T47D (cell line): ENCODE results near the gene DCTD.
"Not testable (repeated sequence)": the region's sequence is repeated elsewhere in the genome, so short reads cannot be mapped to it uniquely, and the experiment has no call there.

Source experiments
- DNase-seq, 2 experiments: peaks; one replicate each; pipeline versions ENCODE4 v3.0.0 to v3.0.0-alpha.2; 2011 to 2012; ENCODE audit warnings: low read depth in 1 of 2, low spot score in 1 of 2
- JUND ChIP-seq: IDR thresholded peaks from 2 replicates; pipeline ENCODE4 v1.6.1; 2012; ENCODE audit warnings: low read depth
- in situ Hi-C: cut with HindIII; loops from 2 replicates; pipeline ENCODE4 v1.10.0; 2016; ENCODE audit warnings: low sequenced_read_pairs, low pct_unique_long_range_greater_than_20kb

Gene DCTD

DNA sequence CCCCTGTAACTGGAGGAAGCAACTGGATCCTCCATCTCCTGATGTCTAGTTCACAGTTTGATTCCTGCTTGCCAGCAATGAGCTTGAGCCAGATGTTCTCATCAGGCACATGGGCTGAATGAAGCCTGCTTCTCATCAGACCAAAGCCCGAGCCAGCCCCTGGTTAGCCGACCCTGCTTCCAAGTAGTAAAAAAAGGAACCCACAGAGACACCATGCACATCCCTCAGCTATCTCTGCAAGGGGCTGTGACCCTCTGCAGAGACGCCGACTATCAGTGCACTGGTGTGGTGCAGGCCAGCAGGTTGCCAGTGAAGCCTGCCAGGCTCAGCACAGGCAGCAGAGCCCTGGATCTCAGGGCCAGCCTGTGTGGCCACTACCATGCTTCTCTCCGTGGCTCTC, 2.8 kb downstream of the DCTD start:
- in situ Hi-C loops, result no loop called here
- no peak for DNase-seq
- no peak for TF ChIP-seq JUND

DNA sequence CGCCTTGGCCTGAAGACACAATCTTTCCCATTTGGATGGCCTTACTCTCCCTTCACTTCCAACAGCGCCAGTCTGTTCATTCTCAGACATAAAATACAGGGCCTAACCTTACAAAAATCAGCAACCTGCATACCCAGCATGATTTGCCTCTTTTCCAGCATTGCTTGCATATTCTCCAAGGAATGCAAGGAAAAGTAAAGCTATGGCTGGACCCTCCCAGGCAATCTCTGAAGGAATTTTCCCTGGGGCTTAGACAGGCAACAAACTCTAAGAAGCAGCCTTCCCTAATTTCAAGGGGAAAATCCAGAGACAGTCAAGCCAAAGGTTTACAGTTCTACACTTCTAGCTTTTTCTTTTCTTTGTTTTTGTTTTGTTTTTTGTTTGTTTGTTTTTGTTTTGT, 3.6 kb downstream of the DCTD start:
- no peak for DNase-seq
- in situ Hi-C loops, result no loop called here
- no peak for TF ChIP-seq JUND

DNA sequence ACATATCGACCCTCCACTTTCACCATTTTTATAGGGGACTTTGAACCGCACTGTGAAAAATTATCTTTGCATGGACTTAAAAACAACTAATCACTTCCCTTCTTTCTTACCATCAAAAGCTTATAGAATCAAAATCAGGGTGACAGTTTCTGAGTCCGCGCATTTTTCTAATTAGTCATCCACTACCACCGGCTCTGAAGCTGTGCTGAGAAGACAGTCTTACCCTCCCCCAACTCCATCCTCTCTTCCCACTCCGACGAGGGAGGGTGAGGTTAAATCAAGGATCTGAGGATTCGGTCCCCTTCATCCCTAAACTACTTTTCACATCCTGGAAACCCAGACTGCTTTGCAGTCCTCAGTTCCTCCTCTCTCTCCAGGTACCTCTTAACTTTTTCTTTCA, 4.2 kb downstream of the DCTD start:
- in situ Hi-C loops, result no loop called here
- DNase-seq, result no peak
- no peak for TF ChIP-seq JUND

DNA sequence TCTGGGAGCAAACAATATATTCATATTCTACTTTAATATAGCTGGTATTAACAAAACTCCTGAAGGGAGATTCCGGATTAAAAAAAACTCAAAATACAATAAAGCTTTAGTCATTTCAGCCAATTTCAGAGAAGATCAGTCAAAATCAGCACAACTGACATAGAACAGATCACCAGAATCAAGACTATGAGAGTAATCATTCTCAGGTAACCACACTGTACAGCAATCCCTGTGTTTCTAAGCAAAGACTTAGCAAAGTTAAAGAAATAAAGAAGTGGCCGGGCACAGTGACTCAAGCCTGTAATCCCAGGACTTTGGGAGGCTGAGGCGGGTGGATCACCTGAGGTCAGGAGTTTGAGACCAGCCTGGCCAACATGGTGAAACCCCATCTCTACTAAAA, 9.1 kb downstream of the DCTD start:
- in situ Hi-C loops, result no loop called here
- no peak for DNase-seq
- TF ChIP-seq JUND, result no peak

DNA sequence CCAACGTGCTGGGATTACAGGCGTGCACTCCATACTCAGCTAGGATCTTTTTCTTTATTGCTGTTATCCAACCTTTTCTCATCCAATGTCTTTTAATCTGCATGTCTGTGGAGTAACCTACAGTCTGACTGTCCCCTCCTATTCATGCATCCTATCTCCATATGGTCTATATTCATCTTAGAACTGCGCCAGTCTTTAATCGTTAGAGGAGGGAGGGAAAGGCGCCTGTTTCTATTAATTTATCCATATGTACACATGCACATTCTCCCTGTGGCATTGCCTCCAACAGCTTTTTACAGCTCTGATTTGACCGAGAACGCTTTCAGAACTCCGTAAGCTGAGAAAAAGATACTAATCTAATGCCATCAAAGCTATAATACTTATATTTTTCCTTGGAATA, 9.8 kb downstream of the DCTD start:
- no peak for TF ChIP-seq JUND
- no peak for DNase-seq
- in situ Hi-C loops, result no loop called here

DNA sequence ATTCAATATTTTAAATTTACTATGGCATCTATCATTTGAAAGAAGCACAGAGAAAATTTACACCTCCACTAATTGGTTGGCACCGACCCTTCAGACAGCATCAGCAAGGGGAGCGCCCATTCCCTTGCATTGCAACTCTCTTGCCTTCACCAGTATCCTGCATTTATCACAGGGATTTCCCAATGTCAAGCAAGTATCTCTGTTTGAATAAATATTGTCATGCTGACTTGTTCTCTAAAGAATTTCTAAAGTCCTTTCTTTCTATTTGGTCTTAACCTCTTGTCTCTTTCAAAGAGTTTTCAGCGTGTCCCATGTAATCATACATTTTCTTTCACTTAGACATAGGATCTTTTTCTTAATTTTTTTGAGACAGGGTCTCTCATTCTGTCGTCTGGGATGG, 10.4 kb downstream of the DCTD start:
- TF ChIP-seq JUND, result no peak
- in situ Hi-C loops, result no loop called here
- no peak for DNase-seq

DNA sequence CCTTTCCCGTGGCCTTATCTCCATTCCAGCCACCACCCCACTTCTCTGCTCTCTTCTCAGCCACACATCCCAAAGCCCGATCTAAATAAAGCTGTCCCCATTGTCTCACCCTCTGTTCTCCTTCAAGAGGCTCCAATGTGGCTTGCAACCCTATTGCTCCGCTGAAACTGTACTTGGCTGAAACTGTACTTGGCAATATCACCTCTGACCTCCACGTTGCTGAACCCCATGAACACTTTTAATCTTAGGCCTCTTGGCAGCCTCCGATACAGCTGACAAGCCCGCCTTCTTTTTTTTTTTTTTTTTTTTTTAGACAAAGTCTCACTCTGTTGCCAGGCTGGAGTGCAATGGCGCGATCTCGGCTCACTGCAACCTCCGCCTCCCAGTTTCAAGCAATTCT, 12.1 kb downstream of the DCTD start:
- in situ Hi-C loops, result no loop called here
- DNase-seq, result no peak
- no peak for TF ChIP-seq JUND

DNA sequence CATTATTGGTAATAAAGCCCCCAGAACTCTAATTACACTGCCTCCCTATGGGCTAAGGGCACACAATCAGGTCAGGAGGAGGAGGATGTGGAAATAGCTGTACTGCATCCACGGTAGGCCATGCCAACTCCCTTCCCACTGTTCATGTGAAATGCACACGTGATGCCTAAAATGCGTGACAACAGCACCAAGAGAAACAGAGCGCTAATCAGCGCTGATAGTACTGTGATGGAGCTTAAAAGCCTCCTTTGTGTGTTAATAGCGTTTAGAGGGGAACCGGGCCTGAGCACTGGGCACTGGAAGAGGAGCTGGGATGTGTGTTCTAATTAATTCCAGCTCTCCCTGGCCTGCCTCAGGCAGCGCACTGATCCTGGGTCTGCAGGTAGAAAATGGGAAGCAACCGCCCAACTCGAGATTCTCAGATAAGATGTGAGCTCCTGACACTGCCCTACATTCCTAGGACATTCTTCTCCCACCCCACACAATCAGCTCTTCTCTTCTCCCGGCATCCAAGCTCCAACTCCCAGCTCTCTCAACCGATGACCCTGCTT, 12.9 kb downstream of the DCTD start:
- TF ChIP-seq JUND, result no peak
- DNase-seq, result no peak
- in situ Hi-C loops, result no loop called here

DNA sequence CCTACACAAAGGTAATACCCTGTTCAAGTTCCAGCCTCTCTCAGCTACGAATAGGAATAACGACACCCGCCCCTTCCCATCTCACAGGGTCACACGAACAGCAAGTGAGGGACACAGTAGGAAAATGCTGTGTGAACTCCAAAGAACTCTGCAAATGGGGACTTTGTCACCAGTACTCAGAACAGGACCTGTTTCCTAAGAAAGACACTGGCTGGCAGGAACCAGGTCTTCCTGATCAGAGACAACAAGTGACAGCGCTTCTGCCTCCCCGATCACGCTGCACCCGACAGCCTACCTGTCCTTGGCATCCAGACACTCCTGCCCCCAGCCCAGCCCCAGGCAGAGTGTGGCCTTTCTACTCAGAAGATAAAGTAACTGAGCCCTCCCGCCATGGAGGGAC, 14.2 kb downstream of the DCTD start:
- no peak for DNase-seq
- in situ Hi-C loops, result no loop called here
- no peak for TF ChIP-seq JUND

DNA sequence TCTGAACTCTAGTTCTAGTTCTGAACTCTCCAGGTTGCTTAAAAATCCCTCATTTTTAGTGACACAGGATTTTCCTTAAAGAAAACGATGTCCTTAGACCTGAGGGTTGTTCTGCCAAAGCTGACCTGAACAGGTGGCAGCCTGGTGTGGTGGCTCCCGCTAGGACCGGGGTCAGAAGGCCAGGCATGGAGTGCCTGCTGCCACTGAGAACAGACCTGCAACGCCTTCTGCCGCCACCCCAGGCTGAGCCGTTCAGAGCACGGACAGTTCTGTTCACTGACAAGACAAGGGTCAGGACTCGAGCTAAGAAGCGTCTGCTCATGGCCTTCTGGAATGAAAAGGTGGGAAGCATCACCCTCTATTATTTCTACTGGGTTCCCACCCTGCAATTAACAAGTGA, 15.8 kb downstream of the DCTD start:
- TF ChIP-seq JUND, result no peak
- DNase-seq, result no peak
- in situ Hi-C loops, result no loop called here

DNA sequence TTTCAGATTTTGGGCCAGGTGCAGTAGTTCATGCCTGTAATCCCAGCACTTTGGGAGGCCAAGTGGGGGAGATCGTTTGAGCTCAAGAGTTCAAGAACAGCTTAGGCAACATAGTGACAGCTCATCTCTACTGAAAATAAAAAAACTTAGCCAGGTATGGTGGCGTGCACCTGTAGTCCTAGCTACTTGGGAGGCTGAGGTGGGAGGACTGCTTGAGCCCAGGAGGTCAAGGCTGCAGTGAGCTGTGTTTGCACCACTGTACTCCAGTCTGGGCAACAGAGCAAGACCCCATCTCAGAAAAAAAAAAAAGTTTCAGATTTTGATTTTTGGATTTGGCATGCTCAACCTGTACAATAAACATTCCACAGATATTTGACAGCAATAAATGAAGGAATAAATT, 17.2 kb downstream of the DCTD start:
- DNase-seq, in situ Hi-C loops: not testable (repeated sequence)

DNA sequence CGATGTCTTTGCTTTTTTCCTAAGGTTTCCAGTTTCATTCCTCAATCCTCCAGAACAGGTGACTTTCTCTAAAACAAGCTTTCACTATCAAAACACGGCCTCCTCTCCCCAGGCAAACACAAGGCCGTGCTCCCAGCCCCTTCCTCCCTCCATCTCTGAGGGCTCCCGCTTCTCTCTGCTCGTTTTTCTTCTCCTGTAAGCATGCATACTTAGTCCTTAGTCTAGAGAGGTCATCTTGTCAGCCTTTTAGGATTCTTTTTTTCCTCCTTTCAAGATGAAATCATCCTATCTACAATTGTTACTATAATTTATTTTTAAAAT, 18.7 kb downstream of the DCTD start:
- no peak for TF ChIP-seq JUND
- in situ Hi-C loops, result no loop called here
- no peak for DNase-seq

DNA sequence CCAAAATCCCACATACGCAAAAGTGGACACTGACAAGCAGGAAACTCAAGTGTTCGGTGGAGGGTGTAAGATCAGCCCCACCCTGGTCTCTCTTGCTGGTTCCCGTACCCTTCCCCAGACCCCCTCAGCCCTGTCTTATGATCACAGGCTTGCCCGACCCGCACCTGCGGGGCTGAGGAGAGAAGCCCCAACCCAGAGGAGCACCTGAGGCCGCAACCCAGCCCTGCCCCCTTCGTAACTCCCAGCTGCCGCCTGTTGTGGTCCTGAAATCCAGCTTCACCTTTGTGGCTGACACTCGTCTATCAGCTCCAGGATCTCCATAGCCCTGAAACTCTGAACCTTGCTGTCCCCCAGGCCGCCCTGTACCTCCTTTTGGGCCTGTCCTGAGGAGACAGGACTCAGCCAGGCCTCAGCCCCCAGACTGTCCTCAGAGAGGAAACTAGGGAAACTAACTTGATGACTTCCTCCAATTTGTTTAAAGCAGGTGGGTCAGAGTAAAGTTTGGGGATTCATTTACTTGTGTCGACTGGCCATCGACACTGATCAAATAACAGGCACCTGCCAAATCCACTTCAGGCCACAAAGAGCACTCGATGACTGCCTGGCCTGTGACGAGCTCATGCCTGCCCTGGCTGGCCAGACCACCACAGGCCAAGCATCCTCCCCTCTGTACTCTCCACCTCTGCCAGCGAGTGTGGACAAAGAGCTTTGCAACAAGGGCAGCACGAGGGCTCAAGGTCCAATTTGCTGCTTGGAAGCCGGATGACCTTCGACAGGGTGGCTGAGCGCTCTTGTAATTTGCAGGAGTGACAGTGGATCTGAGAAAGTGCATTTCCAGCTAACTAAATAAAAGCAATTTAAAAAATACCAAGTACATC, 19.3 kb downstream of the DCTD start:
- in situ Hi-C loops, result no loop called here
- no peak for TF ChIP-seq JUND
- no peak for DNase-seq

DNA sequence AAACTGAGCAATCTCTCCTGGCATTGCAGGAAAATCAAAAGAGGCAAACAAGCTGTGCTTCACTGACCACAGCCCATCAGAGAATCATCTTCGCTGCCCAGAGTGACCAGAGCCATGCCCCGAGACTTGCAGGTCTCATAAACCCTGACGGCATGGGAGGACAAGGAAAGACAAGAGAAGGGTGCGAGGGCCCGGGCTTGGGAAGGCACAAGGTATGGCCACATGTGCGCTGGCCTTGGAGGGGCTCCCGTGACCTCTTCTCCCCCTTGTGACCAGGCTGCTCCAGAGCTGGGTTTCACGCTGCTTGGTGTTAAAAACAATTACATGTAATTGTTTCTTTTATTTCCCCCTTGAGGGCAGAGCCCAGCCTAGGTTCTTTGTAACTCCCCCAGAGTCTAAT, 20.8 kb downstream of the DCTD start:
- no peak for DNase-seq
- in situ Hi-C loops, result no loop called here
- TF ChIP-seq JUND, result no peak
